Measurements from ENCODE around the gene NAIF1. TPM values are rescaled to one million over a fixed set of nuclear protein-coding genes. Genes with fewer than 3 reads are reported as not detected.
A peak's percentile ranks its signal among the peaks of the same experiment; 100 is the strongest.

The NAIF1 gene
- total and polyA plus RNA-seq, 10 of the 15 experiments (the other 5 are each of a cell fraction or from before 2014, with no cell fraction given), result 2.4 to 14.2 (median 7.1) TPM

DNA sequence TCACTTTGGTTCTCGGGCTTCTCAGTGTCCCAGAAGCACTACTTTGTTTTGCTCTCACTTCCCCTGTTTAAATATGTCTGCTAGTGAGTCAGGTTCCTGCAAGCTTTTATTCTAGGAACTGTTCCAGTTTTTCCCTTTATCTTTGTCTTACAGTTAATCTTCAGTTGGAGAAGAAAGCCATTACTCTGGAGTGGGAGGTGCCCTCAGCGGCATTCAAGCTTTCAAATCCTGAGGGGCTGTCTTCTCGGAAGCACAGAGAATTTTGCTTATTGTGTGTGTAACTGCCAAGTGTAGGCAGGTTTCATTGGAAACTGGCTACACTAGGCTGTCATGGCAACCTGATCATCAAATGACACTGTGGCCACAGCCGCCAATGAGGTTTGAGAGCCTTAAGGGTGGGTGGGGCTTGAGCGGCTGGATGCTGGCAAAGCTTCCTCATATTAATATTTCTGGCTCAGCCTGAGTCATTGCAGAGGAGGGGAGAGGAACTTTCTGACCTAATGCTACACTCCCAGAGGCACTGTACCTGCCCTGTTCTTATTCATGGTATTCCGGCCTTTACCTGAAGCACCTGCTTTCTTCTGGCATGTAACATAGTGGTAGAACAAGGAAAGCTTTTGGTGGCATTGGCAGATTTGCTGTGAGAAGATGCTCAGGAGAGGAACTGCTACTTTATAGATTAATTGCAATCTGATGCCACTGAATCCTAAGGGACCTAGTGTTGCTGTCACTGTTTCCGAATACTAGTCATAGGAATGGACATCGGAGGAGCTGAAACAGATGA is 27.2 kb upstream of the NAIF1 start (continued):
- TF ChIP-seq, protein P1, sequence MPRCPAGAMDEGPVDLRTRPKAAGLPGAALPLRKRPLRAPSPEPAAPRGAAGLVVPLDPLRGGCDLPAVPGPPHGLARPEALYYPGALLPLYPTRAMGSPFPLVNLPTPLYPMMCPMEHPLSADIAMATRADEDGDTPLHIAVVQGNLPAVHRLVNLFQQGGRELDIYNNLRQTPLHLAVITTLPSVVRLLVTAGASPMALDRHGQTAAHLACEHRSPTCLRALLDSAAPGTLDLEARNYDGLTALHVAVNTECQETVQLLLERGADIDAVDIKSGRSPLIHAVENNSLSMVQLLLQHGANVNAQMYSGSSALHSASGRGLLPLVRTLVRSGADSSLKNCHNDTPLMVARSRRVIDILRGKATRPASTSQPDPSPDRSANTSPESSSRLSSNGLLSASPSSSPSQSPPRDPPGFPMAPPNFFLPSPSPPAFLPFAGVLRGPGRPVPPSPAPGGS (IDR thresholded peaks at IDR 0.05; ENCODE audit: borderline replicate concordance, insufficient read depth, low read depth, low read length, poor library complexity, severe bottlenecking), result peak; percentile 13
- TF ChIP-seq CREM (IDR thresholded peaks at IDR 0.05; ENCODE audit: low read depth), result peak; percentile 58
- no peak for TF ChIP-seq JUNB (IDR thresholded peaks at IDR 0.05)
- TF ChIP-seq RAD21 (IDR thresholded peaks at IDR 0.05; ENCODE audit: insufficient read depth, low read depth, low read length), result no peak
- TF ChIP-seq, protein P2, sequence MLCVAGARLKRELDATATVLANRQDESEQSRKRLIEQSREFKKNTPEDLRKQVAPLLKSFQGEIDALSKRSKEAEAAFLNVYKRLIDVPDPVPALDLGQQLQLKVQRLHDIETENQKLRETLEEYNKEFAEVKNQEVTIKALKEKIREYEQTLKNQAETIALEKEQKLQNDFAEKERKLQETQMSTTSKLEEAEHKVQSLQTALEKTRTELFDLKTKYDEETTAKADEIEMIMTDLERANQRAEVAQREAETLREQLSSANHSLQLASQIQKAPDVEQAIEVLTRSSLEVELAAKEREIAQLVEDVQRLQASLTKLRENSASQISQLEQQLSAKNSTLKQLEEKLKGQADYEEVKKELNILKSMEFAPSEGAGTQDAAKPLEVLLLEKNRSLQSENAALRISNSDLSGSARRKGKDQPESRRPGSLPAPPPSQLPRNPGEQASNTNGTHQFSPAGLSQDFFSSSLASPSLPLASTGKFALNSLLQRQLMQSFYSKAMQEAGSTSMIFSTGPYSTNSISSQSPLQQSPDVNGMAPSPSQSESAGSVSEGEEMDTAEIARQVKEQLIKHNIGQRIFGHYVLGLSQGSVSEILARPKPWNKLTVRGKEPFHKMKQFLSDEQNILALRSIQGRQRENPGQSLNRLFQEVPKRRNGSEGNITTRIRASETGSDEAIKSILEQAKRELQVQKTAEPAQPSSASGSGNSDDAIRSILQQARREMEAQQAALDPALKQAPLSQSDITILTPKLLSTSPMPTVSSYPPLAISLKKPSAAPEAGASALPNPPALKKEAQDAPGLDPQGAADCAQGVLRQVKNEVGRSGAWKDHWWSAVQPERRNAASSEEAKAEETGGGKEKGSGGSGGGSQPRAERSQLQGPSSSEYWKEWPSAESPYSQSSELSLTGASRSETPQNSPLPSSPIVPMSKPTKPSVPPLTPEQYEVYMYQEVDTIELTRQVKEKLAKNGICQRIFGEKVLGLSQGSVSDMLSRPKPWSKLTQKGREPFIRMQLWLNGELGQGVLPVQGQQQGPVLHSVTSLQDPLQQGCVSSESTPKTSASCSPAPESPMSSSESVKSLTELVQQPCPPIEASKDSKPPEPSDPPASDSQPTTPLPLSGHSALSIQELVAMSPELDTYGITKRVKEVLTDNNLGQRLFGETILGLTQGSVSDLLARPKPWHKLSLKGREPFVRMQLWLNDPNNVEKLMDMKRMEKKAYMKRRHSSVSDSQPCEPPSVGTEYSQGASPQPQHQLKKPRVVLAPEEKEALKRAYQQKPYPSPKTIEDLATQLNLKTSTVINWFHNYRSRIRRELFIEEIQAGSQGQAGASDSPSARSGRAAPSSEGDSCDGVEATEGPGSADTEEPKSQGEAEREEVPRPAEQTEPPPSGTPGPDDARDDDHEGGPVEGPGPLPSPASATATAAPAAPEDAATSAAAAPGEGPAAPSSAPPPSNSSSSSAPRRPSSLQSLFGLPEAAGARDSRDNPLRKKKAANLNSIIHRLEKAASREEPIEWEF (IDR thresholded peaks at IDR 0.05; ENCODE audit: insufficient replicate concordance, low read depth, low read length), result no peak
- no peak for TF ChIP-seq POLR2AphosphoS2 (IDR thresholded peaks at IDR 0.05; ENCODE audit: low read depth, low read length)
- TF ChIP-seq IRF4 (IDR thresholded peaks at IDR 0.05; ENCODE audit: low read depth, low read length), result no peak
- TF ChIP-seq KLF5 (IDR thresholded peaks at IDR 0.05; ENCODE audit: partially characterized antibody), result no peak
- TF ChIP-seq, protein P3, sequence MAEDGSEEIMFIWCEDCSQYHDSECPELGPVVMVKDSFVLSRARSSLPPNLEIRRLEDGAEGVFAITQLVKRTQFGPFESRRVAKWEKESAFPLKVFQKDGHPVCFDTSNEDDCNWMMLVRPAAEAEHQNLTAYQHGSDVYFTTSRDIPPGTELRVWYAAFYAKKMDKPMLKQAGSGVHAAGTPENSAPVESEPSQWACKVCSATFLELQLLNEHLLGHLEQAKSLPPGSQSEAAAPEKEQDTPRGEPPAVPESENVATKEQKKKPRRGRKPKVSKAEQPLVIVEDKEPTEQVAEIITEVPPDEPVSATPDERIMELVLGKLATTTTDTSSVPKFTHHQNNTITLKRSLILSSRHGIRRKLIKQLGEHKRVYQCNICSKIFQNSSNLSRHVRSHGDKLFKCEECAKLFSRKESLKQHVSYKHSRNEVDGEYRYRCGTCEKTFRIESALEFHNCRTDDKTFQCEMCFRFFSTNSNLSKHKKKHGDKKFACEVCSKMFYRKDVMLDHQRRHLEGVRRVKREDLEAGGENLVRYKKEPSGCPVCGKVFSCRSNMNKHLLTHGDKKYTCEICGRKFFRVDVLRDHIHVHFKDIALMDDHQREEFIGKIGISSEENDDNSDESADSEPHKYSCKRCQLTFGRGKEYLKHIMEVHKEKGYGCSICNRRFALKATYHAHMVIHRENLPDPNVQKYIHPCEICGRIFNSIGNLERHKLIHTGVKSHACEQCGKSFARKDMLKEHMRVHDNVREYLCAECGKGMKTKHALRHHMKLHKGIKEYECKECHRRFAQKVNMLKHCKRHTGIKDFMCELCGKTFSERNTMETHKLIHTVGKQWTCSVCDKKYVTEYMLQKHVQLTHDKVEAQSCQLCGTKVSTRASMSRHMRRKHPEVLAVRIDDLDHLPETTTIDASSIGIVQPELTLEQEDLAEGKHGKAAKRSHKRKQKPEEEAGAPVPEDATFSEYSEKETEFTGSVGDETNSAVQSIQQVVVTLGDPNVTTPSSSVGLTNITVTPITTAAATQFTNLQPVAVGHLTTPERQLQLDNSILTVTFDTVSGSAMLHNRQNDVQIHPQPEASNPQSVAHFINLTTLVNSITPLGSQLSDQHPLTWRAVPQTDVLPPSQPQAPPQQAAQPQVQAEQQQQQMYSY (CRISPR knock-in tag; IDR thresholded peaks at IDR 0.05), result no peak
- TF ChIP-seq TCF3 (IDR thresholded peaks at IDR 0.05; ENCODE audit: borderline replicate concordance, insufficient read depth, low read depth, low read length), result no peak
- peak; percentile 56 for TF ChIP-seq POLR2AphosphoS5 (IDR thresholded peaks at IDR 0.05; ENCODE audit: low read length)
- TF ChIP-seq BACH1 (IDR thresholded peaks at IDR 0.05; ENCODE audit: borderline replicate concordance), result no peak
- TF ChIP-seq ASH2L (IDR thresholded peaks at IDR 0.05; ENCODE audit: borderline replicate concordance, low read depth), result no peak
- no peak for TF ChIP-seq ZZZ3 (IDR thresholded peaks at IDR 0.05; ENCODE audit: control insufficient read depth, insufficient read length, low read depth)
- TF ChIP-seq IKZF2 (IDR thresholded peaks at IDR 0.05), result no peak
- no peak for TF ChIP-seq FOXK2 (IDR thresholded peaks at IDR 0.05)
- TF ChIP-seq ATF7 (IDR thresholded peaks at IDR 0.05; ENCODE audit: low read depth), result no peak
